Embryonic facial prominence (tissue), 1 donor: ENCODE data around the gene L1CAM.

Source experiments
- DNase-seq: peaks from one replicate; pipeline ENCODE4 v3.0.0-alpha.2; 2016; ENCODE audit errors: extremely low spot score

The L1CAM gene, protein sequence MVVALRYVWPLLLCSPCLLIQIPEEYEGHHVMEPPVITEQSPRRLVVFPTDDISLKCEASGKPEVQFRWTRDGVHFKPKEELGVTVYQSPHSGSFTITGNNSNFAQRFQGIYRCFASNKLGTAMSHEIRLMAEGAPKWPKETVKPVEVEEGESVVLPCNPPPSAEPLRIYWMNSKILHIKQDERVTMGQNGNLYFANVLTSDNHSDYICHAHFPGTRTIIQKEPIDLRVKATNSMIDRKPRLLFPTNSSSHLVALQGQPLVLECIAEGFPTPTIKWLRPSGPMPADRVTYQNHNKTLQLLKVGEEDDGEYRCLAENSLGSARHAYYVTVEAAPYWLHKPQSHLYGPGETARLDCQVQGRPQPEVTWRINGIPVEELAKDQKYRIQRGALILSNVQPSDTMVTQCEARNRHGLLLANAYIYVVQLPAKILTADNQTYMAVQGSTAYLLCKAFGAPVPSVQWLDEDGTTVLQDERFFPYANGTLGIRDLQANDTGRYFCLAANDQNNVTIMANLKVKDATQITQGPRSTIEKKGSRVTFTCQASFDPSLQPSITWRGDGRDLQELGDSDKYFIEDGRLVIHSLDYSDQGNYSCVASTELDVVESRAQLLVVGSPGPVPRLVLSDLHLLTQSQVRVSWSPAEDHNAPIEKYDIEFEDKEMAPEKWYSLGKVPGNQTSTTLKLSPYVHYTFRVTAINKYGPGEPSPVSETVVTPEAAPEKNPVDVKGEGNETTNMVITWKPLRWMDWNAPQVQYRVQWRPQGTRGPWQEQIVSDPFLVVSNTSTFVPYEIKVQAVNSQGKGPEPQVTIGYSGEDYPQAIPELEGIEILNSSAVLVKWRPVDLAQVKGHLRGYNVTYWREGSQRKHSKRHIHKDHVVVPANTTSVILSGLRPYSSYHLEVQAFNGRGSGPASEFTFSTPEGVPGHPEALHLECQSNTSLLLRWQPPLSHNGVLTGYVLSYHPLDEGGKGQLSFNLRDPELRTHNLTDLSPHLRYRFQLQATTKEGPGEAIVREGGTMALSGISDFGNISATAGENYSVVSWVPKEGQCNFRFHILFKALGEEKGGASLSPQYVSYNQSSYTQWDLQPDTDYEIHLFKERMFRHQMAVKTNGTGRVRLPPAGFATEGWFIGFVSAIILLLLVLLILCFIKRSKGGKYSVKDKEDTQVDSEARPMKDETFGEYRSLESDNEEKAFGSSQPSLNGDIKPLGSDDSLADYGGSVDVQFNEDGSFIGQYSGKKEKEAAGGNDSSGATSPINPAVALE

DNA sequence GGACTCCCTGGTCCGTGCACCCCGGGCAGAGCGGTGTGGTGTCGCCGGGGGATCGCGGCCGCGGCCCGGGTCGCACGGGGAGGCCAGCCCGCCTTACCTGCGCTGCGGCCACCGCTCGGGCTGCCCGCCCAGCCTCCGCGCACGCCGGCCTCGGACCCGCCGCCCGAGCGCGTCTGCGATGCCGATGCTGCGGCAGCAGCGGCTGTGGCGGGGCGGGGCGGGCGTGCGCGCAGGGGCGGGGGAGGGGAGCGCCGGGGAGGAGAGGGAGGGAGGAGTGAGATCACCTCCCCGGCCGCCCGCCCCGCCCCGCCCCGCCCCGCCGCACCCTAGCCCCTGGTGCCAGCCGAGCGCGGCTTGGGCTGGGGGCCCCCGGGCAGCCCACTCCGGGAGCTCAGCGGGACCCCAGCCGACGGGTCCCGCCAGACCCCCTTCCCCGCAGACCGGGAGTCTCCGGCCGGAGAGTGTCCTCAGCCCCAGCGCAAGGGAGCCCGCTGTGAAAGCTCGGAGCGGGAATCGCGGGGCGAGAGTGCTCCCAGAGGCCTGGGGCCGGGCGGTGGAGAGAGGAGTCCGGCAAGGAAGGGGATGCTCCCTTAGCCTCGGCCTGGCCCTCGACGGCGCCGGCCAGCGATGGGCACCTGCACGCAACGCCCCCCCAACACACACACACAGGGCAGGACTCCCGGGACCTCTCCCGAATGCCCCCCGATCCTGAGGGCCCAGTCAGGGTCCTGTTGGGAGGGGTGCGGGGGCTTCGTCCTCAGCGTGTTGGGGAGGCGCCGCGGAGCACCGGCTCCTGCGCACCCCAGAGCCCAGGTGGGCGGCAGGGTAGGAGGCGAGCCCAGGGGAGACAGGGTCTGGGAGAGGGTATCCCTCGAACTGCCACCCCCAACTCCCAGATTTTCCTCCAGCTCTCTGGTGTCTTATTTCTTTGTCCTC is at the start of gene L1CAM:
L1CAM (minus strand) TSS at position 206 of the 936 bp plus-strand sequence. CDS start 10,337 bp downstream, outside the sequence.
- DNase-seq: no peak

DNA sequence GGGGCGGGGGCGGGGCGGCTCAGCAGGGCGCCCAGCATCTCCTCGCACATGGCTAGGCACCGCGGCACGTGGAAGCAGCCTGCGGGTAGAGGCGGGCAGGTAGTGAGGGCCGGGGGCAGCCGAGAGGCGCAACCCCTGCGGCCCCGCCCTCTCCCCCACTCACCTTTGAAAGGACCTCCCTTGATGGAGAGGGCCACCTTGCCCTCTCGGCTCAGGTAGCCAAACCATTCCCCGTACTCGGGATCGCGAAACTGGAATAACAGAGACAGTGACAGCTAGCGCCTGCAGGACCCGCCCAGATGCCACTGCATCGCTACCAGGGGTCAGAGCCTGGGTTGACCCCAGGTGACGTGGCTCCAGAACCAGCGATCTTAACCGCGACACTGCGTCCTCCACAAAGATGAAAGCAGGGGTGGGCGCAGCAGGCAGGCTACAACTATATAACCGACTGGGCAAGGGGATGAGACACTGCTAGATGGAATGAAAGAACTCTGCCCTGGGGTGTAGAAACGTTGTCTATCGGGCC is 49.4 kb upstream of the L1CAM start:
- DNase-seq: no peak

DNA sequence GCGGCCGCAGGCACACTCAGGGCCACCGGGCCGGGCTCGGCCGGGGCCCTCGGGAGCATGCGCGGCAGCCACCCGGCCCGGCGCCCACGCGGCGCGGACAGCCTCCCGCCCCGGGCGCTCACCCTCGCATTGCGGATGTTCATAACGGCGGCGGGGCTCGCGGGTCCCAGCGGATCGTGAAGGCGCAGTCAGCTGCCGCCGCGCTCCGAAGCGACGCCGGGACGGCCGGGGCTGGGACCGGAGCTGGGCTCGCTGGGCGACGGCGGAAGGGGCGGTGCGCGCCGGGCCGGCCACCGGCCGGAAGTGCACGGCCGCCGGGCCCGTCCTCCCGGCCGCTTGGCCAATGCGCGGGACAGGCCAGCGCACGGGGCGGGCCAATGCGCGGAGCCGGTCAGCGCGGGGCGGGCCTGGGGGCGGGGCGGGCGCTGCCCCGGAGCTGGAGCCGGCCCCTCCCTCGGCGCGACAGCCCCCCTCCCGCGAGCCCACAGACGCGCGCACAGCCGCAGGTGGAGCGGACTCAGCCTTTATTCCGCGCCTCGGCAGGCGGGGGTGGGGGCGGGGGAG is 48.9 kb upstream of the L1CAM start, which contains the start of gene NAA10:
NAA10 (minus strand) TSS at position 276 of the 564 bp plus-strand sequence; CDS start at position 143, 133 bp downstream.
- no peak for DNase-seq

DNA sequence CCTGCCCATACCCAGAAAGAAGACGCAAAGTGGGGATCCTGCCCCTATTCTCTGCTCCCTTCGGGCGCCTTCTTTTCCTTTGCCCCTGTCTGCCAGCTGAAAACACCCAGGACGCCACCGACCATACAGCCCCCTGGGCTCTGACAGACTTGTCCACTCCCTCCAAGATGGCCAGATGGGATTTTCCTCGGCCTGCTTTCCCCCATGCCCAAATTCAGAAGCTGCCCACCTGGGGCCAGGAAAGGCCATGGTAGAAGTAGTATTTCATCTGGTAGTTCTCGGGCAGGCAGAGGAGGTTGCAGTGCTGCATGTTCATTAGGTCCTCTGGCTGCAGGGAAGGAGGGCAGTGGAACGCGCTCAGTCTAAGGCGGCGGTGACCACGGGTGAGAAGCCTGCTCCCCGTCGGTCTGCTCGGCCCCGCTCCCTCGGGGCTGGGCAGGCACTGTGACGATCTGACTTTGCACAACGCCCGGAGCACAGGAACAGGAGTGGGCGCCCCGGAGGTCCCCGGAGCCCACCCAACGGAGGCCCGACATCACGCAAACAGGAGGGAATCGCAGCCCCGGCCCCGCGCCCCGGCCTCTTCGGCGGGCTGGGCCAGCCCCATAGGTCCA is 48.3 kb upstream of the L1CAM start:
- no peak for DNase-seq

DNA sequence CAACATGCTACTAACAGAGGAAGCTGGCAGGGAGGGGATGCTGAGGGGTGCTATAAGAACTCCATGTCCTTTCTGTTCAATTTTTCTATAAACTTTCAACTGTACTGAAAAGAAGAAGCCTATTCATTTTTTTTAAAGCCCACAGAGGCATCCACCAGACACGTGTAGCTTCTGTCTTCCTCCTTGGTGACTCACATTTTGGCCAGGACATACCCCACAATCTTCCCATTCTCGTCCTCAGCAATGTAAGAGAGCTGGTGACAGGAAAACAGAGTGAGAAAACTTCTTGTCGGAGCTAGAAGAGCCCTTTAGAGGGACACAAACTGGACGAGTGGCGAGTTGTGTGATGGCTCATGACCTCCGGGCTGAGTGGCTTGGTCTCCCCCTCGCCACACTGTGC is 47.8 kb upstream of the L1CAM start:
- DNase-seq: no peak

DNA sequence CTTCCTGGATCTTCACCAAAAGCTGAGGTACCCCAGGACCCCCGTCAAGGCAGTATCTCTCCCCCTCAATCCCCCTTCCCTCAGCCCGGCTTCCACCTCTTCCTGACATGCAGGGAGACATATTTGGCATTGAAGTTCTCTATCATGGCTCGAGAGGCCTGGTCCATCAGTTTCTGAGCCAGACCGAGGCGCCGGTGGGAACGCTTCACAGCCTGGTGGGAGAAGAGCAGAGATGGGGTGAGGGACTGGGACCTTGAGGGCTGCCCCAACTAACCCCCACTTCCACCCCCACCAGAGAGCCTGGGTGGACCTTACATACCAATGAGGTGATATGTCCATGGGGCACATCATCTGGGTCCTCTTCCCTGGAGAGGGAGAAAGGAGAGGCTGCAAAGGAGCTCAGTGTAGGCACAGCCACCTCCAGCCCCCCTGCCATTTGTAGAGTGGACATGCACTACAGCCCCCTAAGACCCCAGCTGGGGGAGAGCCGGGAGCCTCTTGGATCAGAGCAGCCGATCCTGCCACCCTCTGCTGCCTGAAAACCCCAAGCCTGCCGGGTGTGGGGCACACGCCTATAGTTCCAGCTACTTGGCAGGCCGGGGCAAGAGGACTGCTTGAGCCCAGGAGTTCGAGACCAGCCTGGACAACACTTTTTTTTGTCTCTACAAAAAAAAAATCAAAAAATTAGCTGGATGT is 46.4 kb upstream of the L1CAM start:
- DNase-seq: no peak

DNA sequence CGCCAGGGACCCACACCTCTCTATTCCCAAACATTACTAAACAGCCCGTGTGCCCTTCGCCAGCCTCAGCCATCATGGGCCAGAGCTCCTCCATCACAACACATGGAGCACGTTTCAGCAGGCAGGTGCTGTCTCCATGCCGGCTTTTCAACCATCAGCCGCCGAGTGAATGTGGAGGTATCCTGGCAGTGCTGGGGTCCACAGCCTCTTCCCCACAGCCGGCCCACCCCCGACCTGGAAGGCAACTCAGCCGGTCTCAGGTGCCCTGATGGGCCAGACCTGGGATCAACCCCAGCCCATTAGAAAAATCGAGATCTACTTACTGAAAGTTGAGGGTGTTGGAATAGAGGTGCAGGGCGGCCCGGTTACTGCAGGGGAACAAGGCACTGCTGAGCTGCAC is 45.8 kb upstream of the L1CAM start:
- DNase-seq: no peak

DNA sequence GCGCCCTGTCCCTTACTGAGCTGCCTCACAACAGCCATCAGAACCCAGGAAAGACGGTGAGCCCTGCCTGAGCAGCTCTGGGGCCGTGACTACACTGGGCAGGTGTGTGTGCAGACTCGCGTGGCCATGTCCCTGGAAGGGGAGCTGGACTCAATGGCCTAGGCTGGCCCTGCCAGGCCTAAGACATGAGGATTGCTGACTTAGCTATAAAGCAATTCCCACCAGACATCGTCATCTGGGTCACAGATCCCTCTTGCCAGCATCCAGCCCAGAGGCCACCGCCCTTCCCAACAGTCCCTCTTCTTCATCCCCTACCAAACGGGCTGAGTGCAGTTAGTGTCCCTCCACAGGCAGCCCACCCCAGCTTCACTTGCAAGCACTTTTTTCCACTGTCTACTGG is 45.2 kb upstream of the L1CAM start:
- DNase-seq: no peak

DNA sequence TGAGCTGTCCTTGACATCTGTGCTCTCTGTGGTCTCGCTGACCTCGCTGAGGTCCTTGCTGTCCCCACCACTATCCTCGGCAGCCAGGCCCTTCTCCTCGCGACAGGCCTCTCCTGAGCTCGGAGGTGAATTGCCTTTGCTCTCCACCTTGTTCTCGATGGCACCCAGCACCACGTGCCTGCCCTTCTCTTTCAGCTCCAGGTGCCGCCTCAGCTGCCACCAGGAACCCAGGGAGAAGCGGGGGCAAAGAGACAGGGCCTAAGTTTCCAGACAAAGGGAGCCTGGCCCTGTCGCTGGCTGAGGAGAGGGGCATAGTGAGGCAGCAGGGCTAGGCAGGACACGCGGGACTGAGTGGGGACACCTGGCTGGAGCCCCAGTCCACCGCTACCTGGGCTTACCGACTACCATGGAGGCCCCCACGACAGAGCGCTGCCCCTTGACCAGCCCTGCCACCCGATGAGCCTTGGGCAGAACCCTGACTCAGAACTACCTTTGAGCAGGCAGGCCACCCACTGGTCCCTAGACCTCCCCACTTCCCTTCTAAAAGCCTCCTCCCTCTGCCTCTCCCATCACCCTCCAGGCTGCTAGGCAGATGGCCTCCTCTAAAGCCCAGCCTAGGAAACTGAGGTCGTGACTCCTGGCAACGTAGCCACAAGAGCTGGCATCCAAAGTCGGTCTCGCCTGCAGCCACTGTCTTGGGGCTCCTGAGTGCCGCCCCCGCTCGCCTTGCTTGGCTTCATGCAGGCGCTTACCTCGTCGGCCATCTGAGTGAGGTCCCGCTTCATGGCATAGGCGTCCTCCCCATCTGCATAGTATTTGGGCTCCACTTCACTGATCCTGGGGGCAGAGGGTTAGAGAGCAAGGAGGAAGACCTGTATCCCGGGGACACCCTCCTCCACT is 44.3 kb upstream of the L1CAM start:
- no peak for DNase-seq

DNA sequence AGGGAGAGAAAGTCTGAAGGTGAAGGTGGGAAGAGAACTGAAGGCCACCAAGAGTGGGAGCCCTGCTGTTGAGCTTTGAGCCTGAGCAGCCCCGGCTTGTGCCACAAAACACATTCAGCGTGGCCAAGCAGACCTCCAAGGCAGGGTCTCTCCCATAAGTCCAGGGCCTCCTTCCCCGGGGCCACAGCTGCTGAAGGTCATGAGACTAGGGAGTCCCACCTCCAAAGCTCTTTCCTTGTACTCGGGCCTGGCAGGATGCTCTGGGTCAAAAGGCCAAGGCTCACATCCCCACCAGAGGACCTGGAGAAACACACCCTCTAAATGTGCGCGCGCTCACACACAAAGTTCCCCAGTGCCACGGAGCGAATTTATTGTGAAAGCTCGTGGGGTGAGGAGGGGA is 43.6 kb upstream of the L1CAM start:
- no peak for DNase-seq

DNA sequence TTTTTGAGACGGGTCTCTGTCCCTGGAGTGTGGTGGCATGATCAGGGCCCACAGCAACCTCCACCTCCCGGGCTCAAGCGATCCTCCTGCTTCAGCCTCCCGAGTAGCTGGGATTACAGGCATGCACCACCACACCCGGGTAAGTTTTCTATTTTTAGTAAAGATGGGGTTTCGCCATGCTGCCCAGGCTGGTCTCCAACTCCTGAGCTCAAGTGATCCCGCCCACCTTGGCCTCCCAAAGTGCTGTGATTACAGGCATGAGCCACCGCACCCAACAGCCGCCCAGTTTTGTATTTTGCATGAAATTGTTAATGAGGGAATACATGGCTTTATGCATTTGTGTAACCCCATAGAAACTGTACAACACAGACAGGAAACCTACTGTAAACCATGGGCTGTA is 42.9 kb upstream of the L1CAM start:
- no peak for DNase-seq

DNA sequence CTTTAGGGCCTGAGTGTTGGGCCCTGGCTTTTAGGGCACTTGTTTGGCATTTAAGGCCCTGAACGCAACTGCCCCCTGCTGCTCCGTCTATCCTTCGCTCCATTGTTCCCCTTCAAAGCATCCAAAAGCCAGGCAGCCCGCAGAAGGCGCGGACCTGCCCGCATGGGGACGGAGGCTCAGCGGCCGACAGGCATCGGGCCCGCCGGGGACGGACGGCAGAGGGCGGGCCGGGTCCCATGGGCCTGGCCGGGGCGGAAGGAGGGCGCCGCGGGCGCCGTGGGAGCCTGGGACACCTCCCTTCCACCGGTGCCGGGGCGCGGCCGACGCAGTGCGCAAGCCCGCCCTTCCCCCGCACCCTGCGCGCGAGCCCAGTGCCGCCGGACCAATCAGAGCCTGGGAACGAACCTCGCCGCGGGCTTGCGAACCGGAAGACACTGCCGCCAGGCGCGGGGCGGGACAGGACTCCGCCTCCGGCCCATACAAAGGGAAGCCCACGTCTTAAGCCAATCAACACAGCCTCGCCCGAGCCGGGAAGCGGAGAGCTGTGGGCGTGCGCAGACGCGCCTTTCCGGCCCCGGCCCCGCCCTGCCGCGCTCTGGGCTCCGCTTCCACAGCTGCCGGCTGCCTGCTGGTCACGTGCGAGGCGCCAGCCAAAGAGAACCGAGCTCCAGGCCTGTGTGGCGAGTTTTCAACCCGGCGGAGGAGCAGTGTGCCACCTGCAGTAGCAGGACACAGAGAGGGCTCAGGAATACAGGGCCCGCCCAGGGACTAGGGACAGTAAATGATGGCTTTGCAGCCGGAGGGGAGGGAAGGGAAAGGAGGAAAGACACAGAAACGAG is 42.2 kb upstream of the L1CAM start:
- DNase-seq: peak; percentile 92

DNA sequence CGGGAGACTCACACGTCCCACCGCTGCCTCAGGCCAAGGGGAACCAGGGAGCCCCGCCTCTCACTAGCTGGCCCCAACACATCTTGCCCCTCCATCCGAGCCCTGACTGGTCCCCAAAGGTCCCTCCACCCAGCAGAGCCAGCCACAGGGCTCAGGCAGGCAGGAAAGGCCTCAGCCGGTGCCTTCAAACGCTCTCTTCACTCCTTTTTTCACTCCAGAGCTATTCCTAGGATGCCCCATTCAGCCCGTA is 41.6 kb upstream of the L1CAM start:
- DNase-seq: no peak

DNA sequence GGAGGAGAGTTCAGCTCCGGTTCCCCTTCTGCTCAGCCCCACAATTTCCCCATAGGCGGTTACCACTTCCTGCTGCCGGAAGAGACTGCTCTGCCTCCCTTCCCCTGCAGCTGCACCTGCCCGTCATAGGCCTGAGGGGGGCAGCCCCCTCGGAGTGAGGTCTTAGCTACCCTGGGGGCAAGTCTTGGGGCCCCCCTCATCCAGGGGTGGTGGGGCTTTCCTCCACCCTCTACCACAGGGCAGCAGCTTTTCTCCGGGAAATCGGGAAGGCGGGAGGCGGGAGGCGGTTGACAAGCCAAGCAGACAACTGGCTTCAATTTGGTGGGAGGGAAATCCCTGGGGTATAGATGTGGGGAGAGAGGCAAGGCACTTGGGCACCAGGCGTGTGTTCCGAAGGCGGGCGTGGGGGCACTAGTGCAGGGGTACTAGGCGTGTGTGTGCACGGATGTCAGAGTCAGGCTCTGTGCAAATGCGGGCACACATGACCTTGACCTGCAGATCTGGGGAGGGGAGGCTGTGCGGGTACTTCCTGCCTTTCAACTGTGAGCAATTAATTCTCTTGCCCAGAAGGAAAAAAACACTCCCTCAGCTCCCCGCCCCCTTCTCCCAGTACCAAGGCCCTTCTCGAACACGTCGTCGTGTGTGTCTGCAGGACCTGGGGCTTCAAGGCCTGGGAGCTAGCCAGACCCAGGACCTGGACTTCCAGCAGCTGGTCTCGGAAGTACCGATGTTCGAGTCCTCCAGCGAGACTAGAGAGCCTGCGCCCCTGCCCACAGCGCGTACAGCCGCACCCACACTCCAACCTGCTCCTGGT is 41.1 kb upstream of the L1CAM start:
- peak; percentile 39 for DNase-seq

DNA sequence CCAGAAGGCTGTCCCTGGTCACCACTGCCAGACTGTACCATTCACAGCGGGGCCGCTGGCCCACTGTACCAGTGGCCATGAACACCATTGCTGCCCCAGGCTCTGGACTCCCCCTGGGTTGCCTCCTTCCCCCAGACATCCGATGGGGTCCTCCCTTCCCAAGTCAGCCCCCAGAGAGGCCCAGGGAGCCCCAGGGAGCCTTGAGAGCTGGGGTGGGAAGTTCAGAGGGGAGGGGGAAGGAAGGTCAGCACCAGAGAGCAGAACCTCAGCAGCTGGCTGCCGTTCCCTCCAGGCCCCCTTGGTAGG is 40.5 kb upstream of the L1CAM start:
- DNase-seq: no peak

DNA sequence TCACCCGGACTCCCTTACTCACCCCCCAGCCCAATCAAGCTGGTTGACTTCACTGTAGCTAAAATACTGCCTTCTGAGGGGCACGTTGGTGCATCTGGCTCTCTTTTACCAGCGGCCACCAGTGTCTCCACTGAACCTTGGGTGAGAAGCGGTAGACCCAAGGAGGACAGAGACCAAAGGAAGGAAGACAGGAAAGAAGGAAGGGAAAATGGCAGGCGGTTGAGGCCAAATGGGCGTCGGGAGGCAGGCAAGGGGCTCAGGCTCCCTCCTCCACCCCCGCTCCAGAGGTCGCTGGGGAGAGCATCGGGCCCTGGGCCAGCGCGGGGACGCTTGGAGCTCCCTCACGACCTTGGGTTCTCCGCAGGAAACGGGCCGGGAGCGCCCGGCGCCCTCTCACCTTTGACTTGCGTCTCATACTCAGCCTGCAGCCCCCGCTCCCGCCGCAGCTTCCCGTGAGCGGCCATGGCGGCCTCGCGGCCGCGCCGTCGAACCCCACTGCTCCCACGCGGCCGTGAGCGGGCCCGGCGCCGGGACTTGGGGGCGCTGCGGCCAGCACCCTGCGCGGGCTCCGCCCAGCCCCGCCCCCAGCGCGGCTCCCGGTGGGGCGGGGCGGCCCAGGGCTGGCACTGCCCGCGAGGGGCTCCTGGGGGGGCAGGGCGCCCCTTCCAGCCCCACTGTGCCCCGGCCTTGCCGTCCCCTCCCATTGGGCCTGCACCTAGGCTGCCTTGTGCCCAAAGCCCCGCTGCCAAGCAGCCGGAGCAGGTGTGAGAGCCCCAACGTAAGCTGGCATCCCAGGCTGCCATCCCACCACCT is 40.0 kb upstream of the L1CAM start, which contains the start of gene ARHGAP4:
ARHGAP4 (minus strand) TSS at position 526 of the 813 bp plus-strand sequence; CDS start at position 464, 62 bp downstream.
- no peak for DNase-seq
